ENCODE data around the gene MMP21.

The MMP21 gene

GRCh38 chr10:125772864-125773180 is 2.8 kb downstream of the MMP21 start:
- Histone ChIP-seq H3K4me2 (no peak overlapping the region), H3K9ac (no peak overlapping the region), H2AFZ (ENCODE audit: low read depth) (no peak overlapping the region), H3K4me3 (IDR thresholded peaks at IDR 0.05; ENCODE audit: insufficient read depth, low read depth, low read length) (no peak overlapping the region), H3K36me3 (ENCODE audit: insufficient read depth) (no peaks in the 10 kb centered on the region), H4K20me1 (ENCODE audit: insufficient read depth) (no peaks in the 10 kb centered on the region), H3K4me1 (ENCODE audit: low read depth, poor library complexity, severe bottlenecking) (no peaks in the 10 kb centered on the region), H3K27me3 (ENCODE audit: insufficient read depth, low read depth) (no peaks in the 10 kb centered on the region), H3K79me2 (ENCODE audit: insufficient read depth, low read depth) (no peaks in the 10 kb centered on the region), H3K27ac (no peak overlapping the region)
- TF ChIP-seq CTCF (conservative IDR thresholded peaks at IDR 0.05; ENCODE audit: low read depth, low read length), result no peak

GRCh38 chr10:125772112-125772863 is 3.3 kb downstream of the MMP21 start:
- H3K79me2 ChIP-seq (ENCODE audit: insufficient read depth, low read depth), result no peaks in the 10 kb centered on the region
- no peak overlapping the region for H2AFZ ChIP-seq (ENCODE audit: low read depth)
- H4K20me1 ChIP-seq (ENCODE audit: insufficient read depth), result no peaks in the 10 kb centered on the region
- H3K4me1 ChIP-seq (ENCODE audit: low read depth, poor library complexity, severe bottlenecking), result no peaks in the 10 kb centered on the region
- H3K9ac ChIP-seq, result no peak overlapping the region
- no peak overlapping the region for H3K4me2 ChIP-seq
- H3K4me3 ChIP-seq (IDR thresholded peaks at IDR 0.05; ENCODE audit: insufficient read depth, low read depth, low read length), result no peak overlapping the region
- H3K27ac ChIP-seq, result no peak overlapping the region
- no peak for TF ChIP-seq CTCF (conservative IDR thresholded peaks at IDR 0.05; ENCODE audit: low read depth, low read length)
- H3K36me3 ChIP-seq (ENCODE audit: insufficient read depth), result no peaks in the 10 kb centered on the region
- no peaks in the 10 kb centered on the region for H3K27me3 ChIP-seq (ENCODE audit: insufficient read depth, low read depth)

GRCh38 chr10:125770844-125771243 is 4.8 kb downstream of the MMP21 start:
- Histone ChIP-seq H2AFZ (ENCODE audit: low read depth) (no peak overlapping the region), H3K4me1 (ENCODE audit: low read depth, poor library complexity, severe bottlenecking) (no peaks in the 10 kb centered on the region)
- TF ChIP-seq CTCF (conservative IDR thresholded peaks at IDR 0.05; ENCODE audit: low read depth, low read length), result no peak

GRCh38 chr10:125769175-125769574 is 6.4 kb downstream of the MMP21 start:
- no peak overlapping the region for H3K27ac ChIP-seq
- H3K36me3 ChIP-seq (ENCODE audit: insufficient read depth), result no peaks in the 10 kb centered on the region
- no peaks in the 10 kb centered on the region for H3K4me1 ChIP-seq (ENCODE audit: low read depth, poor library complexity, severe bottlenecking)
- H3K9ac ChIP-seq, result no peak overlapping the region
- no peaks in the 10 kb centered on the region for H4K20me1 ChIP-seq (ENCODE audit: insufficient read depth)
- no peaks in the 10 kb centered on the region for H3K79me2 ChIP-seq (ENCODE audit: insufficient read depth, low read depth)
- H3K4me2 ChIP-seq, result no peak overlapping the region
- TF ChIP-seq CTCF (conservative IDR thresholded peaks at IDR 0.05; ENCODE audit: low read depth, low read length), result no peak
- H3K27me3 ChIP-seq (ENCODE audit: insufficient read depth, low read depth), result no peaks in the 10 kb centered on the region
- no peak overlapping the region for H2AFZ ChIP-seq (ENCODE audit: low read depth)
- H3K4me3 ChIP-seq (IDR thresholded peaks at IDR 0.05; ENCODE audit: insufficient read depth, low read depth, low read length), result no peak overlapping the region

More at GRCh38 chr10:125770844-125771243, 4.8 kb downstream of the MMP21 start:
- no peaks in the 10 kb centered on the region for H4K20me1 ChIP-seq (ENCODE audit: insufficient read depth)
- no peak overlapping the region for H3K4me3 ChIP-seq (IDR thresholded peaks at IDR 0.05; ENCODE audit: insufficient read depth, low read depth, low read length)
- no peaks in the 10 kb centered on the region for H3K79me2 ChIP-seq (ENCODE audit: insufficient read depth, low read depth)
- H3K9ac ChIP-seq, result no peak overlapping the region
- no peaks in the 10 kb centered on the region for H3K27me3 ChIP-seq (ENCODE audit: insufficient read depth, low read depth)
- no peak overlapping the region for H3K4me2 ChIP-seq
- H3K36me3 ChIP-seq (ENCODE audit: insufficient read depth), result no peaks in the 10 kb centered on the region
- no peak overlapping the region for H3K27ac ChIP-seq

All from KMS-11 (cell line).